ENCODE measurements around the gene PHYH.

Gene PHYH

DNA sequence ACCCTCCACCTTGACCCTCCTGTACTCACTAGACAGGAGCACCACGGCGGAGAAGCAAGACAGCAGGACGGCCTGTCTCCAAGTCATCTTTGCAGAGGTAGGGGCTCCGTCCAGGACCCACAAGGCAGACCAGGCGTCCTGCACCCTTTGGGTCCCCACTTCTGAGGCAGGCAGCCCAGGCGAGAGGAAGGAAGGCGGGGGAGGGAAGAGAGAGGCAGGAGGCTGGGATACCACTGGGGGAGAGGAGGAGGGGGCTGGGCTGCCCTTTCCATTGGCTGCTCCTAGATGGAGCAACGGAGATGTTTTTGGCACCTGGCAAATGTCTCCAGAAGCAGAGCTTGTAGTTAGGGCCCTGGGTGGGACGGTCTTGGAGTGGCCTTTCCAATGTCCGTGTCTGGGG, 65.7 kb downstream of the PHYH start, which contains the start of gene UCMA:
Gene UCMA (minus strand): TSS at position 203 of the 400 bp plus-strand sequence. CDS start 116 bp downstream, at position 87.
- TF ChIP-seq ZFX (IDR thresholded peaks at IDR 0.05): no peak
- TF ChIP-seq, protein P1, sequence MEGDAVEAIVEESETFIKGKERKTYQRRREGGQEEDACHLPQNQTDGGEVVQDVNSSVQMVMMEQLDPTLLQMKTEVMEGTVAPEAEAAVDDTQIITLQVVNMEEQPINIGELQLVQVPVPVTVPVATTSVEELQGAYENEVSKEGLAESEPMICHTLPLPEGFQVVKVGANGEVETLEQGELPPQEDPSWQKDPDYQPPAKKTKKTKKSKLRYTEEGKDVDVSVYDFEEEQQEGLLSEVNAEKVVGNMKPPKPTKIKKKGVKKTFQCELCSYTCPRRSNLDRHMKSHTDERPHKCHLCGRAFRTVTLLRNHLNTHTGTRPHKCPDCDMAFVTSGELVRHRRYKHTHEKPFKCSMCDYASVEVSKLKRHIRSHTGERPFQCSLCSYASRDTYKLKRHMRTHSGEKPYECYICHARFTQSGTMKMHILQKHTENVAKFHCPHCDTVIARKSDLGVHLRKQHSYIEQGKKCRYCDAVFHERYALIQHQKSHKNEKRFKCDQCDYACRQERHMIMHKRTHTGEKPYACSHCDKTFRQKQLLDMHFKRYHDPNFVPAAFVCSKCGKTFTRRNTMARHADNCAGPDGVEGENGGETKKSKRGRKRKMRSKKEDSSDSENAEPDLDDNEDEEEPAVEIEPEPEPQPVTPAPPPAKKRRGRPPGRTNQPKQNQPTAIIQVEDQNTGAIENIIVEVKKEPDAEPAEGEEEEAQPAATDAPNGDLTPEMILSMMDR (conservative IDR thresholded peaks at IDR 0.05): no peak
- no peak within 1 kb of the TSS for H3K27ac ChIP-seq

DNA sequence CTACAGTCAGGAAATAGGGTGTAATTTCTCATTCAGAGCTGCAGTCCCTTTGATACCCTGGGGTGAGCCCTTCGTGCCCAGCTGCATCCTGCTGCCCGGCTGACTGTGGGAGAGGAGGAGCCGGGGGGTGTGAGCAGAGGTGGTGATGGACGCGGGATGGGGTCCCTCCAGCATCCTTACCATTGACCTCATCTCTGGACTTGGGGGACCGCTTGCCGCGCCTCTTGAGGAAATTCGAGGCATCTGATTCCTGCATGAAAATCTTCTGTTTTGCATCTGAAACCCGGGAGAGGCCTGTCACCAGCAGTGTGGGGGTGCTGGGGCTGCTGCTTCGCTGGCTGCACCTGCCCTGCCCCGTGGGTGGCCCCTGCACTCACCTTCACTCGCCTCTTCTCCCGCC, 66.5 kb downstream of the PHYH start:
- TF ChIP-seq, protein P1 (conservative IDR thresholded peaks at IDR 0.05): no peak
- TF ChIP-seq ZFX (IDR thresholded peaks at IDR 0.05): no peak
- H3K27ac ChIP-seq: no peak overlapping the region

DNA sequence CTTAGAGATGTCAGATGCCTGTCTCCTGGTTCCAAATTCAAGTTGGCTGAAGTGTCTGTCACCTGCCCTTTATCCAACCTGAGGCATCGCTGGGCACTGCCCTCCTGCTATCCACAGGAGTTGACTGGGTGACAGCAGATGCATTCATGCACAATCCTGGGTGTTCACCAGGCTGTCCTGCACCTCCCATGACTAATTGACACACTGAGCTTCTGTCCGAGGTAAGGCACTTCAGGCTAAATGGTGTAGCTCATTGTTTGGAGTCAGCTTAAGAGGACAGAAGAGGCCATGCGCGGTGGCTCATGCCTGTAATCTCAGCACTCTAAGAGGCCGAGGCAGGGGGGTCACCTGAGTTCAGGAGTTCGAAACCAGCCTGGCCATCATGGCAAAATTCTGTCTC, 68.1 kb downstream of the PHYH start:
- TF ChIP-seq, protein P1 (conservative IDR thresholded peaks at IDR 0.05): no peak
- TF ChIP-seq ZFX (IDR thresholded peaks at IDR 0.05): no peak

DNA sequence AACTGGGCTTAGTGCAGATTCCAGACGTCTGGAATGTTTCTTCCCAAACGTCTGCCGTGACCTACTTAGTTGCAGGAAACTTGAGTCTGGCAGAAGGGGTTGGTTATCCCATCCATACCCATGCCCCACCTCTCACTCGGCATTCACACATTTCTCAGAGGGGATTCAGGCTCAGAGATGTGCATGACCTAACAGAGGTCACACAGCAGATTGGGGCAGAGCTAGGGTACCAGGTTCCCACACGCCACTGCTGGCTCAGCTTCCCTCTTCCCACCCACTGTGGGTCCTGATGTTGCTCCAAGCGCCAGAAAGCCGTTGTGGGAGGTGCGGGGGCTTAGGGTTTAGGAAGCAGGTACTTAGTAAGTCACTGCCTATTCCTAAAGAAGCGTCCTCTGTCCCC, 68.7 kb downstream of the PHYH start:
- H3K27ac ChIP-seq: no peak overlapping the region
- TF ChIP-seq, protein P1 (conservative IDR thresholded peaks at IDR 0.05): no peak
- no peak for TF ChIP-seq ZFX (IDR thresholded peaks at IDR 0.05)

More for the DNA sequence above, 68.1 kb downstream of the PHYH start:
- H3K27ac ChIP-seq: no peak overlapping the region

All from C4-2B (cell line).